Osteoblast (primary cell): ENCODE results near the gene SLC12A8. TPM values are rescaled to one million over a fixed set of nuclear protein-coding genes. Genes with fewer than 3 reads are reported as not detected.

Experiments
- DNase-seq: peaks from one replicate; pipeline ENCODE4 v3.0.0; 2011; ENCODE audit warnings: low spot score, mixed read lengths; ENCODE audit not compliant: insufficient read length; ENCODE audit errors: missing footprints
- H2AFZ ChIP-seq: 2 replicates; pipeline ENCODE4 v1.6.0; 2011; ENCODE audit warnings: mild to moderate bottlenecking, low read length
- H3K27ac ChIP-seq: 2 replicates; pipeline ENCODE4 v1.5.1; 2011; ENCODE audit warnings: mild to moderate bottlenecking, low read depth, low read length, moderate library complexity
- H3K27me3 ChIP-seq: 2 replicates; pipeline ENCODE4 v1.6.0; 2012; ENCODE audit warnings: mild to moderate bottlenecking, control low read depth, inconsistent platforms, low read length, moderate library complexity; ENCODE audit not compliant: insufficient read depth
- H3K36me3 ChIP-seq: 2 replicates; pipeline ENCODE4 v1.5.1; 2011; ENCODE audit warnings: mild to moderate bottlenecking, low read length, control low read depth, moderate library complexity; ENCODE audit not compliant: insufficient read depth
- H3K4me1 ChIP-seq: 2 replicates; pipeline ENCODE4 v1.5.1; 2011; ENCODE audit warnings: mild to moderate bottlenecking, low read length, control low read depth, moderate library complexity; ENCODE audit not compliant: insufficient read depth
- H3K4me2 ChIP-seq: 2 replicates; pipeline ENCODE4 v1.6.0; 2011; ENCODE audit warnings: mild to moderate bottlenecking, low read length; ENCODE audit not compliant: insufficient read depth
- H3K4me3 ChIP-seq: fragments of 200-600 bp; sonication (generic); 3 replicates; pipeline ENCODE4 v1.5.1; 2012; ENCODE audit warnings: mild to moderate bottlenecking, low read length, inconsistent platforms; ENCODE audit not compliant: insufficient read depth
- H3K79me2 ChIP-seq: 2 replicates; pipeline ENCODE4 v1.6.0; 2012; ENCODE audit warnings: mild to moderate bottlenecking, low read length, control low read depth, inconsistent platforms; ENCODE audit not compliant: insufficient read depth
- H3K9me3 ChIP-seq: 2 replicates; pipeline ENCODE4 v1.5.1; 2011; ENCODE audit warnings: low read depth, low read length, control low read depth
- H4K20me1 ChIP-seq: 2 replicates; pipeline ENCODE4 v1.6.0; 2012; ENCODE audit warnings: mild to moderate bottlenecking, low read length, control low read depth; ENCODE audit not compliant: insufficient read depth
- CTCF ChIP-seq: IDR thresholded peaks from 2 replicates; pipeline ENCODE4 v1.5.1; 2011; ENCODE audit warnings: mild to moderate bottlenecking, low read depth, low read length, moderate library complexity; ENCODE audit errors: extremely low read depth
- total RNA-seq: library from RNA; depleted of rRNA; stranded (reverse); fragments of >200 nt; gene quantifications from 2 replicates; pipeline ENCODE4 v1.2.3, GENCODE V29; 2012

The SLC12A8 gene
- total RNA-seq, 1 donor: 36.2 TPM

DNA sequence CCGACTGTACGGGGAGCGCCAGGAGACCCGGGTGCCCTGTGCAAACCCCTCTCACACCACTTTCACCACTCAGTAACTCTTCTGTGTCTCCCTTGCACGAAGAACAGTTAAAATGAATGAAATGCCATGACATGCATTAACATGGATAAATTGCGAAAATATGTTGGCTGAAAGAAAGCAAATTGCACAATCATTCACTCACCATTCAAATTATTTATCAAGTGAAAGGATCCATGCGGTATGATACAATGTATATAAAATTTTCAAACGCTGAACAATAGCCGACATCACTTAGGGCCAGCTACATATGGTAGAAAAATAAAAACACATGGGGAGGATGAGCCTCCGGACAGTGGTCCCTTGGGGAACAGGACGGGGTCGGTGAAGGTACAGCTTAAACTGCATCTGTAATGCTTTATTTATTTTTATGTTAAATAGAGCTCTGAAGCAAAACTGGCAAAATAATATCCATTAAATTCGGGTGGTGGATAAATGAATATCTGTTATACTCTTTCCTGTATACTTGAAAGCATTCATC lies 45.9 kb downstream of the SLC12A8 start:
- TF ChIP-seq CTCF: no peak
- H2AFZ ChIP-seq: no peak overlapping the region
- peaks cover 10% of the 10 kb centered on the region for H3K4me1 ChIP-seq
- no peaks in the 10 kb centered on the region for H3K36me3 ChIP-seq
- H3K27me3 ChIP-seq: no peaks in the 10 kb centered on the region
- H3K27ac ChIP-seq: no peak overlapping the region
- no peaks in the 10 kb centered on the region for H3K79me2 ChIP-seq
- H3K4me3 ChIP-seq: no peak overlapping the region
- H3K4me2 ChIP-seq: no peak overlapping the region
- no peak for DNase-seq
- no peaks in the 10 kb centered on the region for H4K20me1 ChIP-seq
- H3K9me3 ChIP-seq: no peaks in the 10 kb centered on the region

DNA sequence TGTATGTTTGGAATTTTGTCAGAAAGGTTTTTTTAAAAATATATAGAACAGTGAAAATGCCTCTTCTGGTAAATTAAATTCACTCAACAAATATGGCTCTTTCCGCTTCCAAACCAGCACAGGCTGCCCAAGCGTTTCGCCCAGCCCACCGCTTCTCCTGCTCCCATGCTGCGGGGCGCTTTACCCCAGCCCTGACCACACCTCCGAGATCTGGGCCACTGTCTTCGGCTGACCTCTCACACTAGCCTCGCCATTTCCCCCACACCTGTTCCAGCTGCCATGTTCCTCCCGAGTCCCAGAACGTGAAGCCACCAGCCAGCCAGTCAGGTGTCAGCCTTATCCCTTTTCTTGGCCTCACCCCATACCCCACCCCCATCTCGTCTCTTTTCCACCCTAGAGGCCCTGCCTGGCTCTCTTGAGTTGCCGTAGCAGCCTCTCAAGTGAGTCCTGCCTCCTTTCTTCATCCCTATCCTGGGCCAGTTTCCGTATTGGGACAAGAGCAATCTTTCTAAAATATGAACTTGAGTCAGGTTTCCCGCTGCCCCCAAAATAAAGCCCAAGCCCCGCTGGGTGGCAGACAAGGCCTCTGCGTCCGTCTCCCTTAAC lies 46.5 kb downstream of the SLC12A8 start:
- Histone ChIP-seq H3K36me3 (no peaks in the 10 kb centered on the region), H3K9me3 (no peaks in the 10 kb centered on the region), H3K27me3 (no peaks in the 10 kb centered on the region), H3K27ac (no peak overlapping the region), H3K4me3 (no peak overlapping the region), H3K4me1 (peaks cover 14% of the 10 kb centered on the region), H3K4me2 (no peak overlapping the region), H4K20me1 (no peaks in the 10 kb centered on the region), H3K79me2 (no peaks in the 10 kb centered on the region), H2AFZ (no peak overlapping the region)
- DNase-seq: no peak
- TF ChIP-seq CTCF: no peak

DNA sequence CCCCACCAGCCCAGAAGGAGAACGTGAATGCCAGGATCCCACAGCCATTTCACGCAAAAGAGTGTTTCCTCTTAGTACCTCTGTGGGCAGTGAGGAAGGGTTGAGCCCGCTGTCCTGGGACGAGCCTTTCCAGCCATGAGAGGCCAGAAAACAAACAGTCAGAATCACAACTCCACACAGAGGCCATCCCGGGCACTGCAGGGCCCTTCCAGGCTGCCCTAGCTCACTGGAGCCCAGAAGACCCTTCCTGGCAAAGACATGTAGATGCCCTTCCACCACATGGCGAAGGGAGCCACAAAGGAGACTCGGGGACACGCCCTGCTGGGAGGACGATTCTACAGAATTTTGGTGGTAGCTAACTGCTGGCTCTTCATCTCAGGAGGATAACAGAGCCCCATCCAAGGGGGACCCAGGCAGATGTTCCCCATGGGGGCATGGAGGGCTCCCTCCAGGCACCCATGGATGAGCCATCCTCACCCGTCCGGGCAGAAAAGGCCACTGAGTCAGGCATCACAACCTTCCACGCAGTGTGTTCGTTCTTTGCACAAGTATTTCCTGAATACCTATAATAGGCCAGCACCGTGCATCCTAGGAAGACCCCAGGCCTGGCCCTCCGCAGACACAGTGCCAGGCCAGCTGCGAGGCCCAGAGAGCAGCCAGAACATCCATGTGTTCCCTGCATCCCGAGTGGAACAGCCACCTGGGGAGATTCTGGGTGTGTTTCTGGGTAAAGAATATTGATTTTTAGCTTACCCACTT lies 47.2 kb downstream of the SLC12A8 start:
- Histone ChIP-seq H3K9me3 (no peaks in the 10 kb centered on the region), H3K27me3 (no peaks in the 10 kb centered on the region), H3K79me2 (no peaks in the 10 kb centered on the region), H3K36me3 (no peaks in the 10 kb centered on the region), H2AFZ (no peak overlapping the region), H3K27ac (no peak overlapping the region), H3K4me3 (no peak overlapping the region), H4K20me1 (no peaks in the 10 kb centered on the region), H3K4me1 (peaks cover 20% of the 10 kb centered on the region), H3K4me2 (no peak overlapping the region)
- peak; percentile 78 for TF ChIP-seq CTCF
- peak; percentile 95 for DNase-seq

DNA sequence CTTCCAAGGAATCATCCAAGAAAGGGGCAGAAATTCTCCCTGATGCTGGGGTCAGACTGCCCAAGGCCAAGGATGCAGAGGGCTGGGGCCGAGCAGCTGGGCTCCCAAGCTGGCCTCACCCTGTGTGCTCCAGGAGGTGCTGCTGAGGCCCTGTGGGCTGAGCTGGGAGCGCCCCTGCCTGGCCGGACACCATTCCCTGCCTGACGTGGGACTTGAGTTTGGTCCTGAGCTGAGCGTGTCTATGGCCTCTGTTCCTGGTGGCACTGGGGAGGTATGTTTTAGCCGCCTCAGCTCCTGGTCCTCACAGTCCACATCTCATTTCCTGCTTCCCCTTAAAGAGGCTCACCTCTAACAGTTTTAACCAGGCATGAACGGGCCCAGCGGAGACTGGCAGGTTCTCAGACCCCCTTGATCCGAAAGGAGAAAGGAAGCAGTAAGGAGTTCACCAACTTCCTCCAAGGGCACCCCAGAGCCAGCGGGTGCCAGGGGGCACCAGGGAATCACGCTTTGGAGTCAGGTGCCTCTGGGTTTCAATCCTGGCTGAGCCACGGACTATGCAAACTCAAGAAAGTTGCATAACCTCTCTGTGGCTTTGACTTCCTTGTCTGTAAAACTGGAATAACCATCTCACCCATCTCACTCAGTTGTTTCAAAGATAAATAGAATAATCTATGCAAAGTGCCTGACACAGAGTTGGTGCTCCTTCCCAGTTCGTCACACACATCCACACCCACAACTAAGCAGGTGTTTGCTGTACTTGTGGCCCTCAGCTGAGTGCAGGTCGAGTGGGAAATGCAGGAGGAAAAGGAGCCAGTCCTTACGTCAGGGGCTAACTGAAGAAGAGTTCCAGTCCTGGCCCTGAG lies 48.6 kb downstream of the SLC12A8 start:
- no peak overlapping the region for H2AFZ ChIP-seq
- H3K4me2 ChIP-seq: no peak overlapping the region
- peaks cover 19% of the 10 kb centered on the region for H3K4me1 ChIP-seq
- no peaks in the 10 kb centered on the region for H3K27me3 ChIP-seq
- H3K27ac ChIP-seq: no peak overlapping the region
- no peak overlapping the region for H3K4me3 ChIP-seq
- H3K79me2 ChIP-seq: no peaks in the 10 kb centered on the region
- H3K9me3 ChIP-seq: no peaks in the 10 kb centered on the region
- no peak for DNase-seq
- no peaks in the 10 kb centered on the region for H3K36me3 ChIP-seq
- H4K20me1 ChIP-seq: no peaks in the 10 kb centered on the region
- peak; percentile 47 for TF ChIP-seq CTCF
